Vagina (tissue), 2 donors: ENCODE measurements around the gene DYRK1A.

Experiments
- POLR2A ChIP-seq, 2 donors: fragments of 450-650 bp; IDR thresholded peaks; one replicate each; pipeline ENCODE4 v1.6.1; 2017; ENCODE audit warnings: antibody characterized with exemption in 2 of 2, mild to moderate bottlenecking in 2 of 2, moderate library complexity in 2 of 2
- POLR2AphosphoS5 ChIP-seq, 2 donors: sonication (generic); formaldehyde crosslinking; IDR thresholded peaks; one replicate each; pipeline ENCODE4 v1.9.0; 2017; ENCODE audit warnings: antibody characterized with exemption in 2 of 2, mild to moderate bottlenecking in 2 of 2, low read depth in 1 of 2; ENCODE audit not compliant: insufficient read depth in 1 of 2
- TF ChIP-seq, protein P1 (sequence below), 3 experiments: fragments of 450-650 bp in 2 of 3; fragments of 200-600 bp in 1 of 3; sonication (generic) in 1 of 3; IDR thresholded peaks; one replicate each; pipeline ENCODE4 v1.5.1; 2017 to 2019; ENCODE audit warnings: antibody characterized with exemption in 3 of 3, mild to moderate bottlenecking in 2 of 3, moderate library complexity in 2 of 3

DNA sequence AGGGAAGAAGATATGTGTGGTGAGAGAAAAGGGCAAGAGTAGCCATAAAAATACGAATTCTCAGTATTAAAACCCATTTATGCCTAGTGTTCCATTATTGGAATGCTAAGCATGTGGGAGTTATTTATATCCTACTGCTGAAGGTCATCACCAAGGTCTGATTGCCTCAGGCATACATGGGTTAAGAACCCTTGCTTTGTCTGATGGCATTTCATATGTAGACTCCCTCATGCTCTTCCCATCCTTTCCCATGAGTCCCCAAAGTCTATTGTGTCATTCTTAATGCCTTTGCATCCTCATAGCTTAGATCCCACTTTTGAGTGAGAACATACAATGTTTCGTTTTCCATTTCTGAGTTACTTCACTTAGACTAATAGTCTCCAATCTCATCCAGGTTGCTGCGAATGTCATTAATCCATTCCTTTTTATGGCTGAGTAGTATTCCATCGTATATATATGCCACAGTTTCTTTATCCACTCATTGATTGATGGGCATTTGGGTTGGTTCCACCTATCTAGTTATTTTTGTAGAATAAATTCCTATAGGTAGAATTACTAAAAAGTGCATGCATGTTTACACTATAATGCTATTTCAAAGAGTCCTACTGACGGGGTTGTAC, 172.5 kb downstream of the DYRK1A start:
- no peak for TF ChIP-seq POLR2A (IDR thresholded peaks at IDR 0.05)
- TF ChIP-seq, protein P1, sequence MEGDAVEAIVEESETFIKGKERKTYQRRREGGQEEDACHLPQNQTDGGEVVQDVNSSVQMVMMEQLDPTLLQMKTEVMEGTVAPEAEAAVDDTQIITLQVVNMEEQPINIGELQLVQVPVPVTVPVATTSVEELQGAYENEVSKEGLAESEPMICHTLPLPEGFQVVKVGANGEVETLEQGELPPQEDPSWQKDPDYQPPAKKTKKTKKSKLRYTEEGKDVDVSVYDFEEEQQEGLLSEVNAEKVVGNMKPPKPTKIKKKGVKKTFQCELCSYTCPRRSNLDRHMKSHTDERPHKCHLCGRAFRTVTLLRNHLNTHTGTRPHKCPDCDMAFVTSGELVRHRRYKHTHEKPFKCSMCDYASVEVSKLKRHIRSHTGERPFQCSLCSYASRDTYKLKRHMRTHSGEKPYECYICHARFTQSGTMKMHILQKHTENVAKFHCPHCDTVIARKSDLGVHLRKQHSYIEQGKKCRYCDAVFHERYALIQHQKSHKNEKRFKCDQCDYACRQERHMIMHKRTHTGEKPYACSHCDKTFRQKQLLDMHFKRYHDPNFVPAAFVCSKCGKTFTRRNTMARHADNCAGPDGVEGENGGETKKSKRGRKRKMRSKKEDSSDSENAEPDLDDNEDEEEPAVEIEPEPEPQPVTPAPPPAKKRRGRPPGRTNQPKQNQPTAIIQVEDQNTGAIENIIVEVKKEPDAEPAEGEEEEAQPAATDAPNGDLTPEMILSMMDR (IDR thresholded peaks at IDR 0.05) = no peak
- TF ChIP-seq POLR2AphosphoS5 (IDR thresholded peaks at IDR 0.05; ENCODE audit: insufficient read depth in 1 of 2, low read depth in 1 of 2) = no peak
